K562 (cell line): ENCODE results near the gene FAM43B. TPM values are rescaled to one million over a fixed set of nuclear protein-coding genes. Genes with fewer than 3 reads are reported as not detected.

ENCODE experiments used
- CCNT2 ChIP-seq: IDR thresholded peaks from 2 replicates; pipeline ENCODE4 v1.6.1; 2011; ENCODE audit warnings: borderline replicate concordance, low read depth, mild to moderate bottlenecking, moderate library complexity, mixed read lengths, low read length; ENCODE audit not compliant: insufficient read length; ENCODE audit errors: extremely low read depth
- DACH1 ChIP-seq: fragments of 450-650 bp; IDR thresholded peaks from 2 replicates; pipeline ENCODE4 v1.6.1; 2018; ENCODE audit not compliant: partially characterized antibody
- FUS ChIP-seq: fragments of 200-400 bp; formaldehyde crosslinking; optimal IDR thresholded peaks from 2 replicates; pipeline ENCODE3; 2017; ENCODE audit warnings: low read depth, low read length
- GTF3C2 ChIP-seq: IDR thresholded peaks from 3 replicates; pipeline ENCODE4 v1.6.1; 2011; ENCODE audit warnings: borderline replicate concordance, mild to moderate bottlenecking, moderate library complexity; ENCODE audit not compliant: insufficient read length; ENCODE audit errors: extremely low read depth
- HLTF ChIP-seq: fragments of 450-650 bp; IDR thresholded peaks from 2 replicates; pipeline ENCODE4 v1.6.1; 2016
- ID3 ChIP-seq, 2 experiments: fragments of 250-450 bp in 1 of 2; fragments of 450-650 bp in 1 of 2; sonication (Bioruptor Pico) in 1 of 2; IDR thresholded peaks; 2 replicates each; pipeline versions ENCODE4 v1.6.1 to v1.8.0; 2016 to 2021; ENCODE audit warnings: mild to moderate bottlenecking in 2 of 2, moderate library complexity in 2 of 2, missing compliant biosample characterization in 1 of 2, missing genetic modification characterization in 1 of 2
- KDM5B ChIP-seq: fragments of 200-600 bp; sonication (generic); IDR thresholded peaks from 2 replicates; pipeline ENCODE4 v1.6.1; 2012; ENCODE audit warnings: low read depth, mild to moderate bottlenecking, moderate library complexity, low read length, control low read depth, inconsistent platforms; ENCODE audit not compliant: insufficient replicate concordance
- KLF1 ChIP-seq: fragments of 450-650 bp; IDR thresholded peaks from 2 replicates; pipeline ENCODE4 v1.6.1; 2016; ENCODE audit warnings: missing genetic modification characterization, missing compliant biosample characterization
- LCOR ChIP-seq: sonication (generic); formaldehyde crosslinking; IDR thresholded peaks from 2 replicates; pipeline ENCODE4 v1.8.0; 2022; ENCODE audit warnings: mild to moderate bottlenecking, missing genetic modification reagents
- POLR2A ChIP-seq: fragments of 450-650 bp; conservative IDR thresholded peaks from 2 replicates; pipeline ENCODE4 v1.6.1; 2016
- POU5F1 ChIP-seq: fragments of 150-350 bp; IDR thresholded peaks from 2 replicates; pipeline ENCODE4 v1.6.1; 2014; ENCODE audit warnings: borderline replicate concordance, low read length, low read depth, mild to moderate bottlenecking; ENCODE audit not compliant: partially characterized antibody
- PURB ChIP-seq: sonication (generic); formaldehyde crosslinking; IDR thresholded peaks from 2 replicates; pipeline ENCODE4 v1.9.0; 2021; ENCODE audit warnings: low read depth, mild to moderate bottlenecking, missing genetic modification reagents
- SOX6 ChIP-seq: fragments of 450-650 bp; IDR thresholded peaks from 2 replicates; pipeline ENCODE4 v1.6.1; 2014; ENCODE audit warnings: mild to moderate bottlenecking
- SPI1 ChIP-seq: IDR thresholded peaks from 2 replicates; pipeline ENCODE4 v1.6.1; 2011; ENCODE audit warnings: low read depth, low read length, control low read depth, borderline replicate concordance
- SRSF7 ChIP-seq: fragments of 200-400 bp; formaldehyde crosslinking; optimal IDR thresholded peaks from 2 replicates; pipeline ENCODE3; 2017; ENCODE audit warnings: mild to moderate bottlenecking, low read depth, low read length
- TAF9B ChIP-seq: fragments of 450-650 bp; IDR thresholded peaks from 2 replicates; pipeline ENCODE4 v1.6.1; 2018; ENCODE audit warnings: mild to moderate bottlenecking; ENCODE audit not compliant: partially characterized antibody
- TAL1 ChIP-seq: fragments of 450-650 bp; IDR thresholded peaks from 2 replicates; pipeline ENCODE4 v1.6.1; 2016; ENCODE audit warnings: mild to moderate bottlenecking
- TEAD1 ChIP-seq, 2 experiments: fragments of 450-650 bp in 1 of 2; sonication (generic) in 1 of 2; formaldehyde crosslinking; IDR thresholded peaks; 2 replicates each; pipeline versions ENCODE4 v1.4.0 to v1.8.0; 2020 to 2022; ENCODE audit warnings: mild to moderate bottlenecking in 2 of 2, missing genetic modification reagents in 1 of 2
- TEAD2 ChIP-seq: fragments of 450-650 bp; IDR thresholded peaks from 2 replicates; pipeline ENCODE4 v1.6.1; 2016; ENCODE audit warnings: missing genetic modification characterization, control low read depth, missing compliant biosample characterization
- ZNF699 ChIP-seq: fragments of 250-450 bp; sonication (Bioruptor Pico); IDR thresholded peaks from 2 replicates; pipeline ENCODE4 v1.8.0; 2021; ENCODE audit warnings: mild to moderate bottlenecking, moderate library complexity; ENCODE audit not compliant: insufficient replicate concordance
- ZNF75A ChIP-seq: fragments of 450-650 bp; formaldehyde crosslinking; IDR thresholded peaks from 2 replicates; pipeline ENCODE4 v1.4.0; 2020; ENCODE audit warnings: mild to moderate bottlenecking
- ZNF766 ChIP-seq: fragments of 200-800 bp; sonication (Bioruptor generic); conservative IDR thresholded peaks from 2 replicates; pipeline ENCODE4 v1.6.1; 2016; ENCODE audit warnings: missing genetic modification characterization, missing compliant biosample characterization
- polyA plus RNA-seq, 8 experiments: library from polyadenylated mRNA; depleted of rRNA in 4 of 8; stranded (reverse) in 5 of 8; unstranded in 3 of 8; fragments of >200 nt; fragmentation: Nextera tagmentation in 2 of 8; fragmentation: Illumina TruSeq in 1 of 8; extraction: Ambion mirVana in 2 of 8; extraction: Trizol in 1 of 8; gene quantifications; 2 replicates each; pipeline versions ENCODE4 v1.2.1 to v1.2.3, GENCODE V29; 2011 to 2014; ENCODE audit warnings: inconsistent platforms in 1 of 8, missing spikeins in 1 of 8
- total RNA-seq, 7 experiments: library from RNA; depleted of rRNA in 6 of 7; stranded (reverse); fragments of >200 nt in 6 of 7; fragmentation: Illumina TruSeq in 2 of 7; extraction: Trizol in 2 of 7; gene quantifications; 2 replicates each; pipeline versions ENCODE4 v1.2.1 to v1.2.3, GENCODE V29; 2011 to 2021; ENCODE audit warnings: low replicate concordance in 1 of 7

Gene FAM43B
- total and polyA plus RNA-seq, 9 of the 15 experiments (the other 6 are each of a cell fraction or from before 2014, with no cell fraction given) = not detected

- TF ChIP-seq KLF1 (tag) = no peak
- no peak for TF ChIP-seq TAF9B
- TF ChIP-seq SPI1 = peak; percentile 90
- TF ChIP-seq TAL1 = no peak
- TF ChIP-seq SRSF7 = no peak
- no peak for TF ChIP-seq HLTF
- no peak for TF ChIP-seq ZNF766
- no peak for TF ChIP-seq POLR2A
- TF ChIP-seq POU5F1 = no peak
- peak; percentile 76; the same call in 1 of the 2 replicates for TF ChIP-seq TEAD2 (tag)
- no peak for TF ChIP-seq ZNF75A (CRISPR knock-in tag)
- no peak for TF ChIP-seq PURB (CRISPR knock-in tag)
- no peak for TF ChIP-seq KDM5B
- TF ChIP-seq SOX6 = no peak
- peak in 1 of 2 experiments; percentile 97; a peak in 2 of 4 replicates for TF ChIP-seq TEAD1 (CRISPR knock-in tag; IDR thresholded peaks at IDR 0.05)
- TF ChIP-seq DACH1 = no peak
- no peak for TF ChIP-seq FUS
- no peak for TF ChIP-seq CCNT2
- 0 out of 2 replicates have a peak, but pooled peaks have one; percentile 66 for TF ChIP-seq LCOR (CRISPR knock-in tag)
- no peak for TF ChIP-seq GTF3C2
- no peak for TF ChIP-seq ZNF699 (CRISPR knock-in tag)
- no peak for TF ChIP-seq ID3 (CRISPR knock-in tag; IDR thresholded peaks at IDR 0.05)
- TF ChIP-seq ID3 (tag; IDR thresholded peaks at IDR 0.05) = no peak
Measured at GRCh38 chr1:20574686-20575540, 22.5 kb downstream of the FAM43B start (continued).
